Bone marrow (tissue), 2 donors: ENCODE data around the gene DACT3.

ENCODE experiments used
- DNase-seq, 2 donors: peaks; one replicate each; lab custom pipeline; 2025; lab: John Stamatoyannopoulos, UW

Gene DACT3

GRCh38 chr19:46611776-46612175, 49.2 kb downstream of the DACT3 start:
- DNase-seq = no peak

- no peak for DNase-seq
Measured at GRCh38 chr19:46610851-46611770, 49.9 kb downstream of the DACT3 start.

GRCh38 chr19:46610413-46610775, 50.6 kb downstream of the DACT3 start:
- no peak for DNase-seq

- no peak for DNase-seq
Measured at GRCh38 chr19:46609511-46610412, 51.2 kb downstream of the DACT3 start.

GRCh38 chr19:46608581-46609345, 52.2 kb downstream of the DACT3 start:
- DNase-seq = no peak

GRCh38 chr19:46608178-46608577, 52.8 kb downstream of the DACT3 start:
- DNase-seq = no peak

GRCh38 chr19:46607448-46607841, 53.5 kb downstream of the DACT3 start:
- no peak for DNase-seq

- DNase-seq = no peak
Measured at GRCh38 chr19:46606681-46607447, 54.1 kb downstream of the DACT3 start.

GRCh38 chr19:46606019-46606418, 55.0 kb downstream of the DACT3 start:
- DNase-seq = no peak

GRCh38 chr19:46605356-46605821, 55.6 kb downstream of the DACT3 start:
- no peak for DNase-seq

GRCh38 chr19:46604781-46605355, 56.1 kb downstream of the DACT3 start:
- no peak for DNase-seq

- no peak for DNase-seq
Measured at GRCh38 chr19:46603752-46604231, 57.2 kb downstream of the DACT3 start.

GRCh38 chr19:46603195-46603637, 57.8 kb downstream of the DACT3 start:
- DNase-seq = no peak

GRCh38 chr19:46602392-46603194, 58.4 kb downstream of the DACT3 start:
- no peak for DNase-seq

- DNase-seq = peak in 1 of 2 donors; percentile 49
Measured at GRCh38 chr19:46601318-46602224, 59.4 kb downstream of the DACT3 start, which contains the start of gene CALM3. CALM3 (plus strand) TSS chr19:46601330; CDS start chr19:46601435, 105 bp downstream.

GRCh38 chr19:46600384-46601317, 60.3 kb downstream of the DACT3 start:
- DNase-seq = peak; percentile 91 to 96

- no peak for DNase-seq
Measured at GRCh38 chr19:46599716-46600373, 61.1 kb downstream of the DACT3 start.
